ENCODE measurements around the gene PRDM16. TPM values are rescaled to one million over a fixed set of nuclear protein-coding genes. Genes with fewer than 3 reads are reported as not detected.

PRDM16 gene
- total RNA-seq, 1 experiment from 2014 or later = 22.3 TPM

- H3K27me3 ChIP-seq (ENCODE audit: control insufficient read depth, insufficient read depth, low read length) = no peaks in the 10 kb centered on the region
- intact Hi-C loops (cut with micrococcal nuclease; ENCODE audit: unreplicated experiment) = no loop called here
- POLR2A ChIA-PET = no interaction called here
- BruUV-seq (replicated peaks) = no TSS peak
- peaks cover 15% of the 10 kb centered on the region for H3K4me1 ChIP-seq (ENCODE audit: control insufficient read depth, insufficient read depth, low read length)
- TF ChIP-seq POLR2AphosphoS5 (IDR thresholded peaks at IDR 0.05; ENCODE audit: low read depth, low read length) = no peak
- no peak for TF ChIP-seq SIN3A (IDR thresholded peaks at IDR 0.05; ENCODE audit: borderline replicate concordance, insufficient read depth, low read depth, low read length)
- TF ChIP-seq REST (IDR thresholded peaks at IDR 0.05; ENCODE audit: insufficient read depth in 1 of 2, low read depth in 2 of 2, low read length in 1 of 2) = no peak
- no peak for TF ChIP-seq TCF7L2 (IDR thresholded peaks at IDR 0.05; ENCODE audit: low read depth, low read length)
- TF ChIP-seq CTCF (IDR thresholded peaks at IDR 0.05) = no peak
- no peak overlapping the region for H3K4me3 ChIP-seq (ENCODE audit: low read depth in 2 of 2, low read length in 2 of 2)
- no peak for ATAC-seq
- H3K27ac ChIP-seq (ENCODE audit: low read length) = no peak overlapping the region
- in situ Hi-C loops (cut with HindIII; ENCODE audit: low pct_unique_long_range_greater_than_20kb, low sequenced_read_pairs) = no loop called here
- CTCF ChIA-PET = no interaction called here
- no peak for DNase-seq (ENCODE audit: low read depth, low spot score)
- H3K36me3 ChIP-seq (ENCODE audit: control insufficient read depth, insufficient read depth, low read length) = no peaks in the 10 kb centered on the region
- H3K9me3 ChIP-seq (ENCODE audit: control insufficient read depth, insufficient read depth, low read depth, low read length) = no peaks in the 10 kb centered on the region
These were observed 263.7 kb downstream of the PRDM16 start for GRCh38 chr1:3332662-3333061.

- Histone ChIP-seq H3K27ac (ENCODE audit: low read length) (no peak overlapping the region), H3K4me3 (ENCODE audit: low read depth in 2 of 2, low read length in 2 of 2) (no peak overlapping the region), H3K4me1 (ENCODE audit: control insufficient read depth, insufficient read depth, low read length) (peaks cover 16% of the 10 kb centered on the region), H3K36me3 (ENCODE audit: control insufficient read depth, insufficient read depth, low read length) (no peaks in the 10 kb centered on the region), H3K9me3 (ENCODE audit: control insufficient read depth, insufficient read depth, low read depth, low read length) (no peaks in the 10 kb centered on the region), H3K27me3 (ENCODE audit: control insufficient read depth, insufficient read depth, low read length) (no peaks in the 10 kb centered on the region)
- ChIA-PET POLR2A (no interaction called here), CTCF (interaction anchor here (0.6 kb wide), 1 partner anchor 111 kb away, joined by 3 read pairs; no protein-coding TSS in a partner anchor)
- no peak for TF ChIP-seq REST (IDR thresholded peaks at IDR 0.05; ENCODE audit: insufficient read depth in 1 of 2, low read depth in 2 of 2, low read length in 1 of 2)
- TF ChIP-seq SIN3A (IDR thresholded peaks at IDR 0.05; ENCODE audit: borderline replicate concordance, insufficient read depth, low read depth, low read length) = no peak
- no peak for TF ChIP-seq POLR2AphosphoS5 (IDR thresholded peaks at IDR 0.05; ENCODE audit: low read depth, low read length)
- TF ChIP-seq CTCF (IDR thresholded peaks at IDR 0.05) = no peak
- TF ChIP-seq TCF7L2 (IDR thresholded peaks at IDR 0.05; ENCODE audit: low read depth, low read length) = no peak
- intact Hi-C loops (cut with micrococcal nuclease; ENCODE audit: unreplicated experiment) (no loop called here), in situ Hi-C loops (cut with HindIII; ENCODE audit: low pct_unique_long_range_greater_than_20kb, low sequenced_read_pairs) (no loop called here)
- no TSS peak for BruUV-seq (replicated peaks)
- DNase-seq (ENCODE audit: low read depth, low spot score) (no peak), ATAC-seq (no peak)
These were observed 264.9 kb downstream of the PRDM16 start for GRCh38 chr1:3333903-3334302.
